AG08396 (cell line): ENCODE measurements around the gene TIMM9.
"Not testable (repeated sequence)": the region's sequence is repeated elsewhere in the genome, so short reads cannot be mapped to it uniquely, and the experiment has no call there.

ENCODE experiments used
- DNase-seq: peaks from one replicate; pipeline ENCODE4 v3.0.0; 2012; ENCODE audit warnings: low spot score, mixed read lengths

Gene TIMM9

DNA sequence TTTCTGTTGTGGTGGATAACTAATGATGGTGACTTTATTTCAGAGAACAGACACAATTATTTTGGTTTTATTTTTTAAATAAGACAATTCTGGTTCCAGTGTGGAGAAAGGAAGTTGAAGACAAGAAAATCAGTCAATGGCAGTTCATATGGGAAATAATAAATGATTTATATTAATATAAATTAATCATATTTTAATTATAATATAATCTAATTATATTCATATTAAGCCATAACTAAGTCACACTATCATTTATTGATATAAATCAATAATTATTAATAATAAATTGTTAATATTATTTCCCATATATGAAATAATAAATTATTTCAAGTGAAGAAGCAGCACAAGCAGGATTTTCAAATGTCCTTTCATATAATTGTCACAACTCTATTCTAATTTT, 28.8 kb downstream of the TIMM9 start:
- DNase-seq, result no peak

DNA sequence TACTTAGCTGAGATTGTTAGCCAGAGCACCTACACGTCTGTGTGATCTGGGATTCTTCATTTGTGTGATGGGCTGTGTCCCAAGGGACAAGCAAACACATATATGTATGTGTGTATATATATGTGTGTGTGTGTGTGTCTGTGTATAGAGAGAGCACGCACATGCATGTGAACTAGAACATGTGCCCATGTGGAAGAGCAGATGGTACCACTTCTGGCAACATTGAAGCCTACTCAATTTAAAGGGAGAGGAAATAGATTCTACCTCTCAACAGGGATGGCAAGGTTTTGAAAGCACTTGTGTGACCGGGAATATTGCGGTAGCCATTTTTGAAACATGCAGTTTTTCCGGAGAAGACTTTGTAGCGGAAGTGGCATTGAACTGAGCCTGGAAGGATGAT, 30.2 kb downstream of the TIMM9 start:
- DNase-seq, result no peak

DNA sequence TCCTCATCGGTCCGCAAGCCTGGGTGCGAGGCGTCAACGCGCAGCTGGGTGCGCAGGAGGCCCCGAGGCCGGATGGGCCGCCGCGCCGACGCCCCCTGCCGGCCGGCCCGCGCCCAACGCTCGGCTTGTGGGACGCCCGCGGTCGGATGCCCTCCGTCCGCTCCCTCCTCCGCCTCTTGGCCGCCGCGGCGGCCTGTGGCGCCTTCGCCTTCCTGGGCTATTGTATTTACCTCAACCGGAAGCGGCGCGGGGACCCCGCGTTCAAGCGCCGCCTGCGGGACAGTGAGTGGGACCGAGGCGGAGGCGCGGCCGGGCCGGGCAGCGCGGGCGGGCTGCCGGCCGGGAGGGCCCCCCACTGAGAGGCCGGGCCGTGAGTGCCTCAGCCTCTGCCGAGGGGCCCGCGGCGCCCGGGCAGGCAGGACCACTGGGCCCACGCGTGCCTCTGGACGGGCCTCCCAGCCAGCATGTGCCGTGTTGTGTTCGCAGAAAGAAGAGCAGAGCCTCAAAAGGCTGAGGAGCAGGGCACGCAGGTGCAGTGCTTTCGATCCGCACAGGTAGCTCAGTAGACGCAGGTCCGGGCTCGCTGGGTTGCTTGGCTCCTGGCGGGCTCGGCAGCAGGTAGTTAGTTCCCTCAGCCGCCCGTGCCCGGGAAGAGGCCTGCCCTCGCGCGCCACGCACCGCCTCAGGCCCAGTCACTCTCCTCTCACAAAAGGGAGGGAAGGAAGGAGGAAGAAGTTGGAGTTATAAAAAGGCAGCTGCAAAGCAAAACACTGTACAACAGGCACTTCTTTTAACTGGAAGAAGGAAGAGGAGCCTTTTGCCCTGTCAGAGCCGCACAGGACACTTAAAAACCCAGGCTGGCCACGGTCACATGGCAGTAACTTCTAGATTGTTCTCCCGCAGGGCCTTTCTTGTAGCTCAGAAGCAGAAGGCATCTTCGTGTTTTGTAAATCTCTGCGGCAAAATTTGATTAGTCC, 31.2 kb downstream of the TIMM9 start, which contains the start of gene TOMM20L:
Gene TOMM20L, plus strand, starts transcription at position 119 of the 977 bp plus-strand sequence. Its CDS starts 28 bp downstream, at position 147.
- peak; percentile 93 for DNase-seq

DNA sequence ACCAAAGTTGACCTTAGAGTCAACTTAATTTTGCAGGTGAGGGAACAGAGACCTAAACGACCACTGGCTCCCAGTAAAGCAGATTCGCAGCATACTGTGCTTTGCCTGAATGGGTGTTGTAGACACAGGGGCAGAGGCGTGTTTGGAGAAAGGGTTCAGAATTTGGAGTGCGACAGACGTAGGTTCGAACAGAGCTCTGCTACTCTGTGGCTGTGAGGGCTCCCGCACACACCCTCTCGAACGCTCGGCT, 31.8 kb downstream of the TIMM9 start:
- DNase-seq, result no peak

- DNase-seq, result no peak
Observed at GRCh38 chr14:58390830-58391229, 36.5 kb downstream of the TIMM9 start.

DNA sequence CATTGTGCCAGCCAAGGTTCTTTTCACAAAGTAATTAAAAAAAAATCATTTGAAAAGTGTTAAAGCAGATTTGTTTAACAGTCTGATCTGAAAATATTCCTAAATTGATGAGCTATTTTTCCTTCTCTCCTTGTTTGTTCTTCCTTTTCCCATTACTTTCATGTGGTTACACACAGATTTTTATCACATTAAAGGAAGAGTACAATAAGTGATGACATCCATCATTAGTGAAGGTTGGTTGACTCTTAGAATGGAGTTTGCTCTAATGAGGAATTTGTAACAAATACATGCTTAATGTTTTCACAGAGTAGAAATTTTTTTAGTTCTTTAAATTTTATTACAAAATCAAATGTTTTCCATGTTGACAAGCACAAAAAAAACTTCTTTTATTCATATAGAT, 50.5 kb downstream of the TIMM9 start:
- no peak for DNase-seq

GRCh38 chr14:58368956-58369355, 58.4 kb downstream of the TIMM9 start:
- DNase-seq, result peak; percentile 6

DNA sequence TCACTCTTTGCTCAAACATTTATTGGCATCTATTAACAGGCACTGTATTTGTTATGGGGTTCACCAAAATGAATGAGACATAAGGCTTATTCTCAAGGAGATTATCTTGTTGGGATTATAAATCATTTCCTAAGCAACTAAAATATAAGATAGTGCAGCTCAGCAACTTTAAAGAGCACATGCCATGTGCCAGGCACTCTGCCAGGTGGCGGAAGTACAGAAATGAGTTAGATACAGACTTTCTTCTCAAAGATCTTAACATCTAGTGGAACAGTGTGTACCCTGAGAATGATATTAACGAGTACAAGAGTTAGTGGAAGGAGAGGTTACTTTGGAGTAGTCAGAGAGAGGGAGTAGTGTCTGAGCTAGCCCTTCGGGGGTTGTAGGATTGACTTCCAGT, 60.0 kb downstream of the TIMM9 start:
- DNase-seq, result no peak

GRCh38 chr14:58364316-58364715, 63.0 kb downstream of the TIMM9 start:
- DNase-seq, result no peak

- no peak for DNase-seq
Observed at GRCh38 chr14:58362798-58363412, 64.4 kb downstream of the TIMM9 start.

DNA sequence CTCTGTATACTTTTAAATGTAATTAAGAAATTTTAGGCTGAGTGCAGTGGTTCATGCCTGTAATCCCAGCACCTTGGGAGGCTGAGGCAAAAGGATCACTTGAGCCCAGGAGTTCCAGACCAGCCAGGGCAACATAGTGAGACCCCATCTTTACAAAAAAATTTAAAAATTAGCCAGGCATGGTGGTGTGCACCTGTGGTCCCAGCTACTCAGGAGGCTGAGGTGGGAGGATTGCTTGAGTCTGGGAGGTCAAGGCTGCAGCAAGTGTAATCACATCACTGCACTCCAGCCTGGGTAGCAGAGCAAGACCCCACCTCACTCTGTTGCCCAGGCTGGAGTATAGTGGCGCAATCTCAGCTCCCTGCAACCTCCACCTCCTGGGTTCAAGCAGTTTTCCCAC, 65.1 kb downstream of the TIMM9 start:
- DNase-seq, result not testable (repeated sequence)
